Peyer's patch (tissue), 4 donors: ENCODE measurements around the gene RTCA.

ENCODE experiments used
- CTCF ChIP-seq, 6 experiments: fragments of 450-650 bp in 4 of 6; fragments of 200-600 bp in 2 of 6; sonication (generic) in 1 of 6; IDR thresholded peaks; one replicate each; pipeline ENCODE4 v1.5.1; 2017 to 2019; ENCODE audit warnings: antibody characterized with exemption in 6 of 6, mild to moderate bottlenecking in 3 of 6, moderate library complexity in 1 of 6
- POLR2A ChIP-seq, 2 donors: fragments of 450-650 bp; IDR thresholded peaks; one replicate each; pipeline ENCODE4 v1.5.1; 2017; ENCODE audit warnings: antibody characterized with exemption in 2 of 2, mild to moderate bottlenecking in 2 of 2, moderate library complexity in 2 of 2

GRCh38 chr1:100320311-100321099 lies 54.5 kb downstream of the RTCA start:
- no peak for TF ChIP-seq POLR2A (IDR thresholded peaks at IDR 0.05)
- TF ChIP-seq CTCF (IDR thresholded peaks at IDR 0.05): no peak
